Measurements from ENCODE around the gene TRPC4.

DNA sequence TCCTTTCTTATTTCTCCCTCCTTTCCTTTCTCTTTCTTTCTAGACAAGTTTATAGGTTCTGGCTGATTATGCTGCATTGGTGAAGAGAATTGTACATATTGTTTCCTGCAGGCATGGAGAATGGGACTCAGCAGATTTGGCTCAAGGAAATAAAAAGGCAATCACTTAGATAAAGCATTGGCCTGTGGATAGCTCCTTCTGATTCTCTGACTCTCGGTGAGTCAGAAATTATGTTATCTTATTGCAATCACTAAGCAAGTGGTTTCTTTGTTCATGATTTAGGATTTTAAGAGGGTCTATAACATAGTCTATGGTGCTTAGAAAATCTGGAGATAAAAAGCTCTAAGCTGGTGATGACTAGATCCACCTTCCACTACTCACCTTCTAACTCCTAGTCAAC is 217.0 kb downstream of the TRPC4 start:
- TF ChIP-seq CTCF (IDR thresholded peaks at IDR 0.05), result no peak
- TF ChIP-seq TCF7L2 (IDR thresholded peaks at IDR 0.05; ENCODE audit: low read depth, low read length), result no peak
- TF ChIP-seq REST (IDR thresholded peaks at IDR 0.05; ENCODE audit: insufficient read depth in 1 of 2, low read depth in 2 of 2, low read length in 1 of 2), result no peak
- TF ChIP-seq POLR2AphosphoS5 (IDR thresholded peaks at IDR 0.05; ENCODE audit: low read depth, low read length), result no peak
